Measurements from ENCODE around the gene E2F3.
"Not testable (repeated sequence)": the region's sequence is repeated elsewhere in the genome, so short reads cannot be mapped to it uniquely, and the experiment has no call there.

Gene E2F3

GRCh38 chr6:20467437-20467836 is 65.8 kb downstream of the E2F3 start:
- no peak for DNase-seq (ENCODE audit: low spot score)

GRCh38 chr6:20468209-20468608 is 66.5 kb downstream of the E2F3 start:
- no peak for DNase-seq (ENCODE audit: low spot score)

- no peak for DNase-seq (ENCODE audit: low spot score)
These were observed 71.1 kb downstream of the E2F3 start for GRCh38 chr6:20472748-20473147.

- no peak for DNase-seq (ENCODE audit: low spot score)
These were observed 71.8 kb downstream of the E2F3 start for GRCh38 chr6:20473518-20473917.

- no peak for DNase-seq (ENCODE audit: low spot score)
These were observed 73.3 kb downstream of the E2F3 start for GRCh38 chr6:20474874-20475542.

- no peak for DNase-seq (ENCODE audit: low spot score)
These were observed 74.9 kb downstream of the E2F3 start for GRCh38 chr6:20476501-20477043.

GRCh38 chr6:20477485-20477884 is 75.8 kb downstream of the E2F3 start:
- no peak for DNase-seq (ENCODE audit: low spot score)

- DNase-seq (ENCODE audit: low spot score): no peak
These were observed 77.4 kb downstream of the E2F3 start for GRCh38 chr6:20479060-20479459.

- DNase-seq (ENCODE audit: low spot score): no peak
These were observed 77.8 kb downstream of the E2F3 start for GRCh38 chr6:20479526-20479925.

GRCh38 chr6:20481281-20481680 is 79.6 kb downstream of the E2F3 start:
- no peak for DNase-seq (ENCODE audit: low spot score)

GRCh38 chr6:20483887-20484497 is 82.3 kb downstream of the E2F3 start:
- DNase-seq (ENCODE audit: low spot score): no peak

GRCh38 chr6:20486641-20487040 is 85.0 kb downstream of the E2F3 start:
- DNase-seq (ENCODE audit: low spot score): no peak

- DNase-seq (ENCODE audit: low spot score): no peak
These were observed 86.1 kb downstream of the E2F3 start for GRCh38 chr6:20487669-20488375.

GRCh38 chr6:20490591-20490990 is 88.9 kb downstream of the E2F3 start:
- DNase-seq (ENCODE audit: low spot score): no peak

GRCh38 chr6:20492099-20492498 is 90.4 kb downstream of the E2F3 start:
- DNase-seq (ENCODE audit: low spot score): no peak

- peak; percentile 77 for DNase-seq (ENCODE audit: low spot score)
These were observed 95.7 kb downstream of the E2F3 start for GRCh38 chr6:20497216-20498040.

- no peak for DNase-seq (ENCODE audit: low spot score)
These were observed 96.3 kb downstream of the E2F3 start for GRCh38 chr6:20498041-20498385.

- DNase-seq (ENCODE audit: low spot score): no peak
These were observed 107.5 kb downstream of the E2F3 start for GRCh38 chr6:20509212-20509611.

- no peak for DNase-seq (ENCODE audit: low spot score)
These were observed 110.2 kb downstream of the E2F3 start for GRCh38 chr6:20511852-20512251.

- not testable (repeated sequence) for DNase-seq (ENCODE audit: low spot score)
These were observed 123.5 kb downstream of the E2F3 start for GRCh38 chr6:20525208-20525607.

- DNase-seq (ENCODE audit: low spot score): peak; percentile 28
These were observed 127.4 kb downstream of the E2F3 start for GRCh38 chr6:20529086-20529448.

- no peak for DNase-seq (ENCODE audit: low spot score)
These were observed 131.2 kb downstream of the E2F3 start for GRCh38 chr6:20532881-20533280.
